CD4-positive, CD25-positive, alpha-beta regulatory T cell (primary cell): ENCODE results near the gene PABPC5. TPM values are rescaled to one million over a fixed set of nuclear protein-coding genes. Genes with fewer than 3 reads are reported as not detected.

Experiments
- ATAC-seq, 2 donors: fragments of 150-1000 bp; cut with Tn5 transposase; one replicate each; pipeline ENCODE4 v1.10.0; 2021; ENCODE audit warnings: low read depth in 2 of 2, moderate number of reproducible peaks in 2 of 2, moderate library complexity in 1 of 2
- DNase-seq, 3 donors: peaks; one replicate each; pipeline versions ENCODE4 v3.0.0 to v3.0.0-alpha.2; 2012 to 2022; ENCODE audit warnings: mixed read lengths in 1 of 3
- H3K27ac ChIP-seq: one replicate; pipeline ENCODE4 v1.7.0; 2013; ENCODE audit warnings: mild to moderate bottlenecking, low read length; ENCODE audit not compliant: insufficient read depth, poor library complexity, severe bottlenecking
- H3K27me3 ChIP-seq: one replicate; pipeline ENCODE4 v1.7.0; 2013; ENCODE audit warnings: low read length; ENCODE audit not compliant: control insufficient read depth, insufficient read depth
- H3K36me3 ChIP-seq: one replicate; pipeline ENCODE4 v1.7.0; 2013; ENCODE audit warnings: mild to moderate bottlenecking, low read length, moderate library complexity; ENCODE audit not compliant: control insufficient read depth, insufficient read depth
- H3K4me1 ChIP-seq: 2 replicates; pipeline ENCODE4 v1.7.0; 2013; ENCODE audit warnings: mild to moderate bottlenecking, low read length; ENCODE audit not compliant: insufficient read depth, control insufficient read depth, poor library complexity, severe bottlenecking
- H3K4me3 ChIP-seq: one replicate; pipeline ENCODE4 v1.7.0; 2013; ENCODE audit warnings: low read depth, mild to moderate bottlenecking, low read length, moderate library complexity
- H3K9me3 ChIP-seq, 2 experiments: 1 replicate in 1 of 2; 2 replicates in 1 of 2; pipeline ENCODE4 v1.7.0; 2013; ENCODE audit warnings: low read length in 2 of 2, mild to moderate bottlenecking in 1 of 2, moderate library complexity in 1 of 2; ENCODE audit not compliant: control insufficient read depth in 2 of 2
- H3K27ac Mint-ChIP-seq, 3 donors: one replicate each; pipeline ENCODE4 v1.8.0; 2020 to 2022; ENCODE audit warnings: mild to moderate bottlenecking in 3 of 3, mixed read lengths in 3 of 3, moderate library complexity in 2 of 3
- H3K27me3 Mint-ChIP-seq: one replicate; pipeline ENCODE4 v1.8.0; 2022; ENCODE audit warnings: mild to moderate bottlenecking, mixed read lengths
- H3K36me3 Mint-ChIP-seq: one replicate; pipeline ENCODE4 v1.8.0; 2020; ENCODE audit warnings: mixed read lengths
- H3K4me1 Mint-ChIP-seq, 4 donors: one replicate each; pipeline ENCODE4 v1.8.0; 2020 to 2022; ENCODE audit warnings: mixed read lengths in 4 of 4, mild to moderate bottlenecking in 1 of 4
- H3K4me3 Mint-ChIP-seq, 4 donors: one replicate each; pipeline ENCODE4 v1.8.0; 2020 to 2022; ENCODE audit warnings: mild to moderate bottlenecking in 4 of 4, mixed read lengths in 4 of 4, moderate library complexity in 3 of 4
- H3K9me3 Mint-ChIP-seq, 7 donors: one replicate each; pipeline ENCODE4 v1.8.0; 2020 to 2022; ENCODE audit warnings: mixed read lengths in 7 of 7, mild to moderate bottlenecking in 3 of 7, moderate library complexity in 2 of 7
- polyA plus RNA-seq, 4 donors: library from polyadenylated mRNA; unstranded; fragments of 300-500 nt; fragmentation: Illumina TruSeq; gene quantifications; one replicate each; pipeline ENCODE4 v1.2.3, GENCODE V29; 2021
- total RNA-seq: library from RNA; stranded (reverse); gene quantifications from one replicate; pipeline ENCODE4 v1.2.3, GENCODE V29; 2022

Gene PABPC5
- total RNA-seq, result not detected
- polyA plus RNA-seq, result not detected

GRCh38 chrX:91434351-91435168 is at the start of gene PABPC5:
TSS of gene PABPC5 (plus strand) at chrX:91434839. CDS start at chrX:91435578, 739 bp downstream.
- ATAC-seq (no peak), DNase-seq (no peak)
- H3K36me3 ChIP-seq, result no peaks in the 10 kb centered on the region
- H3K27ac ChIP-seq, result no peak within 1 kb of the TSS
- Mint-ChIP-seq H3K36me3 (no peaks in the 10 kb centered on the region), H3K4me1 (peaks cover 0 to 5% (median 0%) of the 10 kb centered on the region in 4 donors), H3K27ac (no peak within 1 kb of the TSS), H3K27me3 (no peaks in the 10 kb centered on the region), H3K4me3 (peak within 1 kb of the TSS in 2 of 4 donors; percentile 19 to 31), H3K9me3 (peaks cover 0 to 5% (median 1%) of the 10 kb centered on the region in 7 donors)
- H3K9me3 ChIP-seq, result peaks cover 0 to 2% of the 10 kb centered on the region in 2 experiments
- no peaks in the 10 kb centered on the region for H3K4me1 ChIP-seq
- no peak within 1 kb of the TSS for H3K4me3 ChIP-seq
- no peaks in the 10 kb centered on the region for H3K27me3 ChIP-seq

DNA sequence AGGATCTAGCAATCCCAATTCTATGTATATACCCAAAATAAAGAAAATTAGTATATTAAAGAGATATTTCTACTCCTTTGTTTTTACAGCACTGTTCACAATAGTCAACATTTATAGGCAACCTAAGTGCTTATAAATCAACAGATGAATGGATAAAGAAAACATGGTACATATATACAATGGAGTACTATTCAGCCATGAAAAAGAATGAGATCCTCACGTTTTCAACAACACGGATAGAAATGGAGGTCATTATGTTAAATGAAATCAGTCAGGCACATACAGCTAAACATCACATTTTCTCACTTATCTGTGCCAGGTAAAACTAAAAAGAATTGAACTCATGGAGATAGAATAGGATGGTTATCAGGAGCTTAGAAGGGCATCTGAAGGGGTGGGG is 45.6 kb upstream of the PABPC5 start:
- DNase-seq, result no peak
- H3K4me3 ChIP-seq, result no peak overlapping the region
- Mint-ChIP-seq H3K27me3 (no peaks in the 10 kb centered on the region), H3K9me3 (peaks cover 0 to 7% (median 1%) of the 10 kb centered on the region in 7 donors), H3K27ac (peak overlapping the region in 1 of 3 donors; percentile 63), H3K4me1 (no peaks in the 10 kb centered on the region), H3K4me3 (no peak overlapping the region), H3K36me3 (no peaks in the 10 kb centered on the region)
- no peak for ATAC-seq
- H3K27me3 ChIP-seq, result no peaks in the 10 kb centered on the region
- H3K36me3 ChIP-seq, result no peaks in the 10 kb centered on the region
- no peaks in the 10 kb centered on the region for H3K4me1 ChIP-seq
- H3K27ac ChIP-seq, result no peak overlapping the region
- H3K9me3 ChIP-seq, result no peaks in the 10 kb centered on the region

DNA sequence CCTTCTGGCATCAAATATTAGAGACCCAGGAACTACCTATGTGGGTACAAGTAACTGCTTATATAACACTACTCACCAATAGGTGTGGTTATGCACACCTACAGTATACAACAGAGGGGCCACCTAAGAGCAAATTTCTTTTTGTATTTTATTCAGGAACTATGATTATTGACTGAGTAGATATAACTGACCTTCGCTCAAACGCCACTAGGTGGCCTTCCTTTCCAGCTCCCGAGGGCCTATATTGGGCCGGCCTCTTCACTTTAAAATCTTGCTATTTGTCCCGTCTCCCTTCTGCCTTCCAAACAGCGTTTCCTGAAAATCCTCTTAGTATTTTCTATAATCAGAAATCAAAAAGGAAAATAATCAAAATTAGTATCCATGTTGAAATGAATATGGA is 19.9 kb upstream of the PABPC5 start:
- H3K4me3 ChIP-seq, result no peak overlapping the region
- ATAC-seq, result no peak
- no peaks in the 10 kb centered on the region for H3K27me3 ChIP-seq
- H3K27me3 Mint-ChIP-seq, result no peaks in the 10 kb centered on the region
- no peak overlapping the region for H3K27ac Mint-ChIP-seq
- no peaks in the 10 kb centered on the region for H3K36me3 ChIP-seq
- H3K4me1 Mint-ChIP-seq, result no peaks in the 10 kb centered on the region
- peaks cover 0 to 12% (median 1%) of the 10 kb centered on the region in 7 donors for H3K9me3 Mint-ChIP-seq
- H3K4me3 Mint-ChIP-seq, result no peak overlapping the region
- no peaks in the 10 kb centered on the region for H3K9me3 ChIP-seq
- H3K27ac ChIP-seq, result no peak overlapping the region
- H3K4me1 ChIP-seq, result no peaks in the 10 kb centered on the region
- no peaks in the 10 kb centered on the region for H3K36me3 Mint-ChIP-seq
- no peak for DNase-seq

DNA sequence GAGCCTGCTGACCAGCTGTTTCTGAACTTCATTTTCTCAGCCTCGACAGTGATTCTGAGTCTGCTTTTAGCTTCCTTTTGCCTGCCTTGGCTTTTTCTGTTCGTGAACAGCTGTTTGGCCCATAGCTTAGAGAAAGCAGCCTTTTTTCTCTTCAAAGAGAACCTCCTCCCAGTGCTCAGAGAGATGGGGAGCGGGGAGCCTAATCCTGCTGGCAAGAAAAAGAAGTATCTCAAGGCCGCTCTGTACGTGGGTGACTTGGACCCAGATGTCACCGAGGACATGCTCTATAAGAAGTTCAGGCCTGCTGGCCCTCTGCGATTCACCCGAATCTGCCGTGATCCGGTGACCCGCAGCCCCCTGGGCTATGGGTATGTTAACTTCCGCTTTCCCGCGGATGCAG is 756 bp downstream of the PABPC5 start:
- Mint-ChIP-seq H3K4me3 (no peak overlapping the region), H3K27me3 (no peaks in the 10 kb centered on the region), H3K9me3 (peaks cover 0 to 5% (median 1%) of the 10 kb centered on the region in 7 donors), H3K27ac (no peak overlapping the region), H3K4me1 (peaks cover 0 to 5% (median 0%) of the 10 kb centered on the region in 4 donors), H3K36me3 (no peaks in the 10 kb centered on the region)
- no peak overlapping the region for H3K4me3 ChIP-seq
- ATAC-seq (no peak), DNase-seq (no peak)
- H3K9me3 ChIP-seq, result peaks cover 0 to 2% of the 10 kb centered on the region in 2 experiments
- no peaks in the 10 kb centered on the region for H3K36me3 ChIP-seq
- no peaks in the 10 kb centered on the region for H3K27me3 ChIP-seq
- H3K4me1 ChIP-seq, result no peaks in the 10 kb centered on the region
- no peak overlapping the region for H3K27ac ChIP-seq
